Skeletal muscle tissue (tissue), 4 donors: ENCODE measurements around the gene DNAH17. TPM values are rescaled to one million over a fixed set of nuclear protein-coding genes. Genes with fewer than 3 reads are reported as not detected.

Experiments
- H3K27ac ChIP-seq: one replicate; pipeline ENCODE4 v1.7.0; 2013; ENCODE audit warnings: mild to moderate bottlenecking, low read depth, low read length, inconsistent platforms
- H3K27me3 ChIP-seq, 3 donors: one replicate each; pipeline ENCODE4 v1.7.0; 2013; ENCODE audit warnings: low read length in 3 of 3; ENCODE audit not compliant: control insufficient read depth in 3 of 3, insufficient read depth in 3 of 3
- H3K36me3 ChIP-seq, 3 donors: one replicate each; pipeline ENCODE4 v1.7.0; 2013; ENCODE audit warnings: low read length in 3 of 3; ENCODE audit not compliant: control insufficient read depth in 3 of 3, insufficient read depth in 3 of 3
- H3K4me1 ChIP-seq, 3 donors: one replicate each; pipeline ENCODE4 v1.7.0; 2013; ENCODE audit warnings: low read length in 3 of 3, mild to moderate bottlenecking in 3 of 3; ENCODE audit not compliant: control insufficient read depth in 3 of 3, insufficient read depth in 3 of 3
- H3K4me3 ChIP-seq, 3 donors: one replicate each; pipeline ENCODE4 v1.7.0; 2013; ENCODE audit warnings: low read length in 3 of 3
- H3K9ac ChIP-seq, 3 donors: one replicate each; pipeline ENCODE4 v1.7.0; 2013; ENCODE audit warnings: low read length in 3 of 3, mild to moderate bottlenecking in 3 of 3, moderate library complexity in 2 of 3, low read depth in 1 of 3
- H3K9me3 ChIP-seq, 3 donors: one replicate each; pipeline ENCODE4 v1.7.0; 2013; ENCODE audit warnings: low read length in 3 of 3; ENCODE audit not compliant: control insufficient read depth in 3 of 3
- total RNA-seq: library from RNA; depleted of rRNA; stranded (reverse); fragments of >200 nt; gene quantifications from one replicate; pipeline ENCODE4 v1.2.3, GENCODE V29; 2014
- donor health status: Osteomylitis.

DNAH17 gene
- total RNA-seq, 1 donor from 2014 or later: under 0.01 TPM

GRCh38 chr17:78575899-78576298, 1.3 kb downstream of the DNAH17 start:
- Histone ChIP-seq H3K27me3 (peaks cover 5 to 18% (median 16%) of the 10 kb centered on the region in 3 donors), H3K36me3 (no peaks in the 10 kb centered on the region), H3K4me1 (peaks cover 0 to 4% (median 0%) of the 10 kb centered on the region in 3 donors), H3K27ac (no peak overlapping the region), H3K9ac (no peak overlapping the region), H3K9me3 (no peaks in the 10 kb centered on the region), H3K4me3 (no peak overlapping the region)

DNA sequence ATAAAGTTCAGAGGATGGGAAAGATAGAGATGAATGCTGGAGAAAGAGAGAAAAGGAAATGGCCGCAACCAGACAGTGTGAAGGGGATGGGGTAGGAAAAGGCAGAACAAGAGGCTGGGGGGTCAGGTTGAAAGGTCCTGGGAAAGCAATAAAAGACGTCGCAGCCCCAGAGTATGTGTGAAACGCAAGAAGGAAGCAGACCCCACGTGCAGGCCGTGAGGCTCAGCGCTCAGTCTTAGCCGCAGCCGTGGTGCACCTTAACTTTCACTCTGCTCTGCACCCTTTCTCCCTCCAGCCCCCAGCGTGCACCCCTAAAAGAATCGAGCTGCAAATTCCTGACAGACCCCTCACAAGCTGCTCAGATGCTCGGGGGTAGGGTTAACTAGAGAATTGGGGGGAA, 1.9 kb downstream of the DNAH17 start:
- Histone ChIP-seq H3K36me3 (no peaks in the 10 kb centered on the region), H3K27me3 (peaks cover 5 to 19% (median 18%) of the 10 kb centered on the region in 3 donors), H3K4me3 (no peak overlapping the region), H3K9ac (no peak overlapping the region), H3K27ac (no peak overlapping the region), H3K4me1 (no peaks in the 10 kb centered on the region), H3K9me3 (no peaks in the 10 kb centered on the region)

- Histone ChIP-seq H3K9me3 (no peaks in the 10 kb centered on the region), H3K27ac (no peak overlapping the region), H3K27me3 (peaks cover 5 to 21% (median 18%) of the 10 kb centered on the region in 3 donors), H3K4me3 (no peak overlapping the region), H3K4me1 (no peaks in the 10 kb centered on the region), H3K9ac (no peak overlapping the region), H3K36me3 (no peaks in the 10 kb centered on the region)
Observed at GRCh38 chr17:78573955-78574354, 3.2 kb downstream of the DNAH17 start.

GRCh38 chr17:78572239-78573205, 4.7 kb downstream of the DNAH17 start:
- no peaks in the 10 kb centered on the region for H3K9me3 ChIP-seq
- H3K27ac ChIP-seq: no peak overlapping the region
- no peaks in the 10 kb centered on the region for H3K4me1 ChIP-seq
- H3K36me3 ChIP-seq: no peaks in the 10 kb centered on the region
- H3K27me3 ChIP-seq: peaks cover 5 to 26% (median 18%) of the 10 kb centered on the region in 3 donors
- H3K4me3 ChIP-seq: no peak overlapping the region
- H3K9ac ChIP-seq: no peak overlapping the region

GRCh38 chr17:78571329-78571728, 5.9 kb downstream of the DNAH17 start:
- no peaks in the 10 kb centered on the region for H3K9me3 ChIP-seq
- no peak overlapping the region for H3K4me3 ChIP-seq
- peaks cover 11 to 23% (median 18%) of the 10 kb centered on the region in 3 donors for H3K27me3 ChIP-seq
- no peaks in the 10 kb centered on the region for H3K36me3 ChIP-seq
- H3K27ac ChIP-seq: no peak overlapping the region
- no peaks in the 10 kb centered on the region for H3K4me1 ChIP-seq
- peak overlapping the region in 1 of 3 donors; percentile 16 for H3K9ac ChIP-seq

DNA sequence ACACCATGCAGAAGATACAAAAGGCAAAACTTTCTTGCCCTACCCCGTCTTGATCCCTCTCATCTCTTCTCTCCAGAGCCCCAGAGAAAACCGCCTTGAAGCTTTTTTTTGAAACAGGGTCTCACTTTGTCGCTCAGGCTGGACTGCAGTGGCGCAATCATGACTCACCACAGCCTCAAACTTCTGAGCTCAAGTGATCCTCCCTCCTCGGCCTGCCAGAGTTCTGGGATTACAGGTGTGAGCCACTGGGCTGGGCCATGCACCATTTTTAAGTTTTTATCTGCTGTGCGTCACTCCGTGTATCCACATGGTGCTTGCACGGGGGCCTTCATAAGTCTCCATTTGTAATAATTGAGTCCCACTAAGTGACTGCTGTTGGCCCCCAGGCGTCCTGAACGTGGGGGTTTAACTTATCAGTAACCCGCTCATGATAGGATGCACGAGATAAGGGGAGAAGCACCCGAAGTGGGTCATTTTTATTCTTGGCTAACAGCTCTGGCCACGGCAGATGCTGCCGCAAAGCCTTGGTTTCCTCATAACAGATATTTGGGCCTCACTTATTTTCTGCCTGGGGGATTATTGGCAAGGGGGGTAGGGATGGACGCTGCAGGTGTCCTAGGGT, 8.6 kb downstream of the DNAH17 start:
- no peak overlapping the region for H3K9ac ChIP-seq
- H3K4me3 ChIP-seq: no peak overlapping the region
- peaks cover 0 to 3% (median 0%) of the 10 kb centered on the region in 3 donors for H3K4me1 ChIP-seq
- H3K27me3 ChIP-seq: peaks cover 14 to 25% (median 16%) of the 10 kb centered on the region in 3 donors
- no peaks in the 10 kb centered on the region for H3K36me3 ChIP-seq
- H3K9me3 ChIP-seq: no peaks in the 10 kb centered on the region
- H3K27ac ChIP-seq: no peak overlapping the region

- Histone ChIP-seq H3K27me3 (peaks cover 14 to 29% (median 17%) of the 10 kb centered on the region in 3 donors), H3K27ac (no peak overlapping the region), H3K9ac (no peak overlapping the region), H3K4me1 (peaks cover 0 to 3% (median under 1%) of the 10 kb centered on the region in 3 donors), H3K36me3 (no peaks in the 10 kb centered on the region), H3K4me3 (no peak overlapping the region), H3K9me3 (no peaks in the 10 kb centered on the region)
Observed at GRCh38 chr17:78567991-78568390, 9.2 kb downstream of the DNAH17 start.

GRCh38 chr17:78566947-78567346, 10.2 kb downstream of the DNAH17 start:
- no peak overlapping the region for H3K4me3 ChIP-seq
- H3K4me1 ChIP-seq: peaks cover 0 to 4% (median 3%) of the 10 kb centered on the region in 3 donors
- no peak overlapping the region for H3K9ac ChIP-seq
- H3K27ac ChIP-seq: no peak overlapping the region
- H3K27me3 ChIP-seq: peaks cover 10 to 27% (median 20%) of the 10 kb centered on the region in 3 donors
- no peaks in the 10 kb centered on the region for H3K36me3 ChIP-seq
- H3K9me3 ChIP-seq: no peaks in the 10 kb centered on the region

GRCh38 chr17:78563189-78564145, 13.7 kb downstream of the DNAH17 start:
- Histone ChIP-seq H3K4me1 (peaks cover 0 to 4% (median 3%) of the 10 kb centered on the region in 3 donors), H3K9ac (no peak overlapping the region), H3K36me3 (no peaks in the 10 kb centered on the region), H3K27ac (peak overlapping the region; percentile 12), H3K4me3 (no peak overlapping the region), H3K27me3 (peaks cover 3 to 35% (median 19%) of the 10 kb centered on the region in 3 donors), H3K9me3 (no peaks in the 10 kb centered on the region)
